Measurements from ENCODE around the gene RAD17.
"Not testable (repeated sequence)": the region's sequence is repeated elsewhere in the genome, so short reads cannot be mapped to it uniquely, and the experiment has no call there.

The RAD17 gene

GRCh38 chr5:69449511-69449910 lies 79.9 kb downstream of the RAD17 start:
- Histone ChIP-seq H3K4me1 (ENCODE audit: control insufficient read depth in 1 of 2, insufficient read depth in 2 of 2, low read length in 2 of 2) (no peaks in the 10 kb centered on the region), H3K27me3 (ENCODE audit: low read depth, low read length) (no peaks in the 10 kb centered on the region), H3K9me3 (ENCODE audit: control insufficient read depth in 1 of 2, low read length in 2 of 2) (no peaks in the 10 kb centered on the region), H3K27ac (ENCODE audit: low read length) (no peak overlapping the region), H3K36me3 (ENCODE audit: control insufficient read depth in 1 of 2, insufficient read depth in 2 of 2, low read length in 2 of 2) (no peaks in the 10 kb centered on the region), H3K4me3 (ENCODE audit: low read depth in 1 of 2, low read length in 2 of 2) (no peak overlapping the region)

DNA sequence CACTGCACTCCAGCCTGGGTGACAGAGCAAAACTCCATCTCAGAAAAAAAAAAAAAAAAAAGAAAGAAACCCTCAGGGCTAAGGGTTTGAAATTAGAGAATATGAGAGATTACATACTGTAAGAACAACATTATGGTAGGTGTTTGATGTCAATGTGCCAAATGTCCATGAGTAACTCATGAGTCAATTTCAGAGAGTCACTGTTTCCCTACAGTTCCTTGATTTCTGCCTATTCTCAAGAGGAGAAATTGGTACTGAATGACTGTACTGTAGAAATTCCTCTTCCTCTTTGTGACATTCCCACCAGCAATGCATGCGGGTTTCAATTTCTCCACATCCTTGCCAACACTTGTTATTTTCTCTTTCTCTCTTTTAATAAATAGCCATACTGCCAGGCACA lies 80.5 kb downstream of the RAD17 start:
- Histone ChIP-seq H3K36me3 (ENCODE audit: control insufficient read depth in 1 of 2, insufficient read depth in 2 of 2, low read length in 2 of 2) (no peaks in the 10 kb centered on the region), H3K4me1 (ENCODE audit: control insufficient read depth in 1 of 2, insufficient read depth in 2 of 2, low read length in 2 of 2) (no peaks in the 10 kb centered on the region), H3K27me3 (ENCODE audit: low read depth, low read length) (no peaks in the 10 kb centered on the region), H3K4me3 (ENCODE audit: low read depth in 1 of 2, low read length in 2 of 2) (no peak overlapping the region), H3K27ac (ENCODE audit: low read length) (no peak overlapping the region), H3K9me3 (ENCODE audit: control insufficient read depth in 1 of 2, low read length in 2 of 2) (no peaks in the 10 kb centered on the region)

- not testable (repeated sequence) for H3K27me3 ChIP-seq (ENCODE audit: low read depth, low read length); H3K9me3 ChIP-seq (ENCODE audit: control insufficient read depth in 1 of 2, low read length in 2 of 2); H3K4me3 ChIP-seq (ENCODE audit: low read depth in 1 of 2, low read length in 2 of 2); H3K36me3 ChIP-seq (ENCODE audit: control insufficient read depth in 1 of 2, insufficient read depth in 2 of 2, low read length in 2 of 2); H3K27ac ChIP-seq (ENCODE audit: low read length); H3K4me1 ChIP-seq (ENCODE audit: control insufficient read depth in 1 of 2, insufficient read depth in 2 of 2, low read length in 2 of 2)
Observed at GRCh38 chr5:69450527-69450926, 80.9 kb downstream of the RAD17 start.

- no peaks in the 10 kb centered on the region for H3K4me1 ChIP-seq (ENCODE audit: control insufficient read depth in 1 of 2, insufficient read depth in 2 of 2, low read length in 2 of 2)
- H3K4me3 ChIP-seq (ENCODE audit: low read depth in 1 of 2, low read length in 2 of 2), result no peak overlapping the region
- H3K9me3 ChIP-seq (ENCODE audit: control insufficient read depth in 1 of 2, low read length in 2 of 2), result no peaks in the 10 kb centered on the region
- no peaks in the 10 kb centered on the region for H3K27me3 ChIP-seq (ENCODE audit: low read depth, low read length)
- no peaks in the 10 kb centered on the region for H3K36me3 ChIP-seq (ENCODE audit: control insufficient read depth in 1 of 2, insufficient read depth in 2 of 2, low read length in 2 of 2)
- peak overlapping the region; percentile 49 for H3K27ac ChIP-seq (ENCODE audit: low read length)
Observed at GRCh38 chr5:69451941-69452647, 82.5 kb downstream of the RAD17 start.

DNA sequence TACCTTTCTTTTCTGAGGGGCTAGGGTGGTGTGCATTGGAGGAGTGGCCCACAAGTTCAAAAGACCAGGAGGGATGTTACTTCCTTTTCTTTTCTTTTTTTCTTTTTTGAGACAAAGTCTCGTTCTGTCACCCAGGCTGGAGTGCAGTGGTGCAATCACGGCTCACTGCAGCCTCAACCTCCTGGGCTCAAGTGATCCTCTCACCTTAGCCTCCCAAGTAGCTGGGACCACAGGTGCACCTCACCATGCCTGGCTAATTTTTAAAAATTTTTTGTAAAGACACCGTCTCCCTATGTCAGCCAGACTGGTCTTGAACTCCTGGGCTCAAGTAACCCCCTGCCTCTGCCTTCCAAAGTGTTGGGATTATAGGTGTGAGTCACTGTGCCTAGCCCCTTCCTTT lies 83.9 kb downstream of the RAD17 start:
- not testable (repeated sequence) for H3K27me3 ChIP-seq (ENCODE audit: low read depth, low read length); H3K27ac ChIP-seq (ENCODE audit: low read length)

DNA sequence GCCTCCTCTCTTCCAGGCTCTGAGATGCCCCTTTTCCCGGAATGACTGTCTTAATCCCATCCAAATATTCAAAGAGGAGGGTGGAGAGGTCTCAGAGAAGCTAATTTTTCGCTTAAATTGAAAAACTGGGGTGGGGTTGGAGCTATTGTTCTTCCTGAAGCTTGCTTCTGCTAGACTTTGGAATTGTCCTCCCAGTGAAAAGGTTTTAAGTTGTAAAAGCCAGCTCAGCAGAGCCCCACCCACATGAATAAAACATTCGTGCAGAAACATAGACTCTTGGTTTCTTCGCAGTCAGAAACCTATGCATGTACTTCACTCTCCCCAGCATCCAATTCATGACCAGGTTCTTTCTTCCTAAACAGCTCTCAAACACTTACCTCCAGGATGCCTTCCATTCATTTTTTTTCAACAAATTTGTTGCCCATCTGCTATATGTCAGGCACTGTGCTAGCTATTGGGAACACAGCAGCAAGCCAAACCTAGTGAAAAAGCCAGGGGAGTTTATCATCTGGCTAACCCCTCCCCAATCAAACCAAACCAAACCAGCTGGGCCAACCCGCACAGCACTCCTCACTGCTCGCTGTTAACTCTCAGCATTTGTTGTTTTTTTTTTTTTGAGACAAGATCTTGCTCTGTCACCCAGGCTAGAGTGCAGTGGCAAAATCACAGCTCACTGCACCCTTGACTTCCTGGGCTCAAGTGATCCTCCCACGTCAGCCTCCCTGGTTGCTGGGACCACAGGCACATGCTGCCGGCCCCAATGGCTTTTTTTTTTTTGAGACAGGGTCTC lies 85.0 kb downstream of the RAD17 start:
- H3K36me3 ChIP-seq (ENCODE audit: control insufficient read depth in 1 of 2, insufficient read depth in 2 of 2, low read length in 2 of 2), result no peaks in the 10 kb centered on the region
- H3K27me3 ChIP-seq (ENCODE audit: low read depth, low read length), result no peaks in the 10 kb centered on the region
- no peaks in the 10 kb centered on the region for H3K9me3 ChIP-seq (ENCODE audit: control insufficient read depth in 1 of 2, low read length in 2 of 2)
- no peak overlapping the region for H3K4me3 ChIP-seq (ENCODE audit: low read depth in 1 of 2, low read length in 2 of 2)
- no peaks in the 10 kb centered on the region for H3K4me1 ChIP-seq (ENCODE audit: control insufficient read depth in 1 of 2, insufficient read depth in 2 of 2, low read length in 2 of 2)
- peak overlapping the region; percentile 71 for H3K27ac ChIP-seq (ENCODE audit: low read length)

More for the DNA sequence above, 83.9 kb downstream of the RAD17 start:
- not testable (repeated sequence) for H3K4me3 ChIP-seq (ENCODE audit: low read depth in 1 of 2, low read length in 2 of 2); H3K9me3 ChIP-seq (ENCODE audit: control insufficient read depth in 1 of 2, low read length in 2 of 2); H3K36me3 ChIP-seq (ENCODE audit: control insufficient read depth in 1 of 2, insufficient read depth in 2 of 2, low read length in 2 of 2); H3K4me1 ChIP-seq (ENCODE audit: control insufficient read depth in 1 of 2, insufficient read depth in 2 of 2, low read length in 2 of 2)

DNA sequence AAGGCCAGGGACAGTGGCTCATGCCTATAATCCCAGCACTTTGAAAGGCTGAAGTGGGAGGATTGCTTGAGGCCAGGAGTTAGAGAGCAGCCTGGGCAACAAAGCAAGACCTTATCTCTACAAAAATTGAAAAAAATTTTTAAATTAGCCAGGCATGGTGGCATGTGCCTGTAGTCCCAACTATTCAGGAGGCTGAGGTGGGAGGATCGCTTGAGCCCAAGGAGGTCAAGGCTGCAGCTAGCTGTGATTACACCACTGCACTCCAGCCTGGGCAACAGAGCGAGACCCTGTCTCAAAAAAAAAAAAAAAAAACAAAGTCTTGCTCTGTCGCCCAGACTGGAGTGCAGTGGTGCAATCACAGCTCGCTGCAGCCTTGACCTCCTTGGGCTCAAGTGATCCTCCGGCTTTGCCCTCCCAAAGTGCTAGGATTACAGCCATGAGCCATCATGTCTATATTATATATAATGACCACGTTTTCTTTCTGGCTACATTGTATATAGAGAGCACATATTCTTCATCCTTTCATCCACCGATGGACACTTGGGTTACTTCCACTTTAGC lies 85.9 kb downstream of the RAD17 start:
- not testable (repeated sequence) for H3K36me3 ChIP-seq (ENCODE audit: control insufficient read depth in 1 of 2, insufficient read depth in 2 of 2, low read length in 2 of 2); H3K4me1 ChIP-seq (ENCODE audit: control insufficient read depth in 1 of 2, insufficient read depth in 2 of 2, low read length in 2 of 2); H3K9me3 ChIP-seq (ENCODE audit: control insufficient read depth in 1 of 2, low read length in 2 of 2); H3K4me3 ChIP-seq (ENCODE audit: low read depth in 1 of 2, low read length in 2 of 2); H3K27me3 ChIP-seq (ENCODE audit: low read depth, low read length); H3K27ac ChIP-seq (ENCODE audit: low read length)

- no peak overlapping the region for H3K4me3 ChIP-seq (ENCODE audit: low read depth in 1 of 2, low read length in 2 of 2)
- no peak overlapping the region for H3K27ac ChIP-seq (ENCODE audit: low read length)
- H3K9me3 ChIP-seq (ENCODE audit: control insufficient read depth in 1 of 2, low read length in 2 of 2), result no peaks in the 10 kb centered on the region
- H3K27me3 ChIP-seq (ENCODE audit: low read depth, low read length), result no peaks in the 10 kb centered on the region
- no peaks in the 10 kb centered on the region for H3K36me3 ChIP-seq (ENCODE audit: control insufficient read depth in 1 of 2, insufficient read depth in 2 of 2, low read length in 2 of 2)
- no peaks in the 10 kb centered on the region for H3K4me1 ChIP-seq (ENCODE audit: control insufficient read depth in 1 of 2, insufficient read depth in 2 of 2, low read length in 2 of 2)
Observed at GRCh38 chr5:69462170-69462569, 92.6 kb downstream of the RAD17 start.
